NCI-H524 (cell line): ENCODE results near the gene POU2AF2.
"Not testable (repeated sequence)": the region's sequence is repeated elsewhere in the genome, so short reads cannot be mapped to it uniquely, and the experiment has no call there.

Experiments used
- DNase-seq, 2 experiments: peaks; one replicate each; lab custom pipeline; 2025; lab: John Stamatoyannopoulos, UW

The POU2AF2 gene

DNA sequence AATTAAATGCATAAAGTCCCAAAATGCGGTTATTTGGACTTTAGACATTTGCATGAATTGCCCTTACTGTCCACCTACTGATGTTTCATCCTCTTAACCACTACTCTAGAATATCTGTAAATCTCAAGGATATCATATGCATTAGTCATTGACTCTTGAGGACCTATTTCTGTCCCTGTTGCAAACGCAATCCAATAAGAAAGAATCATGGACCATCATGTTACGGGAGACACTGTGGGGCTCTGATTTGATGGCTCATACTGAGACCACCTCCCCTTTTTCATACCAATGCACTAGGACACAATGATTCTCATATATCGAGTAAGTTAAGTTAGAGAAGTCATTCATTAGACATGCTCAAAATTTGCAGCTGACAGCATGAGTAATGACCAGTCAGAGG is 14.4 kb downstream of the POU2AF2 start:
- DNase-seq = no peak

DNA sequence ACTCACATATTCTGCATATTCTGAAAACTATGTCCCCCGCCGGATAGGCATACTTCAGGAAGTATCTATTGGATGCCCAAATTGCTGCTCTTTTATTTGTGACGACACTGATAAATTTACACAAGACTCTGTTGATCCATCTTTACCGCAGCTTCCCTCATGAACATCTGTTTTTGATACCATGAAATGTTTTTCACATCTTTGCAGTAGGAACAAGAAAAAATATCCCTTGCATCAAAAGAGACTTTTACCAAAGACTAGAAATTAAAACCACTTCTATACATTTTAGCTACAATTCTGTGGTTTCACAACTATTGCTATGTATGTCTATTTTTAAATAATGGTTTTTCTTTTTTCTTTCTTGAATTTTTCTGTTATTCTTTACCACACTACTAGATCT is 15.3 kb downstream of the POU2AF2 start:
- no peak for DNase-seq

GRCh38 chr11:111264646-111265045 is 19.1 kb downstream of the POU2AF2 start:
- DNase-seq = no peak

DNA sequence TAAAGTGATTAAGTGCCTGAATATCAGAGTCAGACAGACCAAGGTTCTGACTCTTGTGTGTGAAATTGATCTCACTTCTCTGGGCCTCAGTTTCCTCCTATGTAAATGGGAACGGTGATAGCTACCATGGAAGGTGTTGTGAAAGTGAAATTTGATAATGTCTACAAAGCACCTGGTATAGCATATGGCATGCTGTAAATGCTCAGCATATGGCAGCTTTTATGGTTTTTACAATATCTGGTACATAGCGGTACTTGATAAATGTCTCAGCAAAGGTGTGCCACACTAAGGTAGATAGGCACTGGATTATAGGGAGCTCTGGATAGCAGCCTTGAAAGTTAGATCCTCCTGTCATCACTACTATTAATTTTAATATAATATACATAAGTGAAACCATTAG is 19.9 kb downstream of the POU2AF2 start:
- DNase-seq = peak in 1 of 2 experiments; percentile 49

- DNase-seq = not testable (repeated sequence)
Observed at GRCh38 chr11:111268303-111268702, 22.8 kb downstream of the POU2AF2 start.

GRCh38 chr11:111269146-111269868 is 23.8 kb downstream of the POU2AF2 start:
- DNase-seq = no peak

- no peak for DNase-seq
Observed at GRCh38 chr11:111272420-111272819, 26.9 kb downstream of the POU2AF2 start.

DNA sequence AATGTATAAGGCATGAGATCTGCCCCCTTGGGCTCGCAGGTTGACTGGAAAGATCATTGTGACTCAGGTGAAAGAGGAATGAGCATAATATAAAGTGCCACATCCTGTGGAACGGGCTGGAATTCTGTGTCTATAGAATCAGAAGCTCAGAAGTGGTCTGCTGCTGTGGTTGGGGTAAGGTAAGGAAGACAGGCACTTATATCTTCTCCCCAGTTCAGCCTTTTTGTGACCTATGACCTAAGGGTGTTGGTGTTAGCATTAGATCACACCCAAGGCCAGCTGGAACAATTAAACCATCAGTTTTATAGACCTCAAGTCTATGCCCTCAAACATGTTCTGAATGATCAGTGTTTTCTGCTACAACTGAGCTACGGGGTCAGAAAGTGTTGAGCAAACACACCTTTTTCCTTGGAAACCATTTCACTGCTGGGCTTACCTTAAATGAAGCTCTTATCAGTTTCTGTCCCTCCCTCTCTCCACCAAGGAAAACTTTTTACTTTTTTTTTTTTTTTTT is 37.1 kb downstream of the POU2AF2 start:
- DNase-seq = no peak

- DNase-seq = no peak
Observed at GRCh38 chr11:111283945-111284481, 38.5 kb downstream of the POU2AF2 start.

DNA sequence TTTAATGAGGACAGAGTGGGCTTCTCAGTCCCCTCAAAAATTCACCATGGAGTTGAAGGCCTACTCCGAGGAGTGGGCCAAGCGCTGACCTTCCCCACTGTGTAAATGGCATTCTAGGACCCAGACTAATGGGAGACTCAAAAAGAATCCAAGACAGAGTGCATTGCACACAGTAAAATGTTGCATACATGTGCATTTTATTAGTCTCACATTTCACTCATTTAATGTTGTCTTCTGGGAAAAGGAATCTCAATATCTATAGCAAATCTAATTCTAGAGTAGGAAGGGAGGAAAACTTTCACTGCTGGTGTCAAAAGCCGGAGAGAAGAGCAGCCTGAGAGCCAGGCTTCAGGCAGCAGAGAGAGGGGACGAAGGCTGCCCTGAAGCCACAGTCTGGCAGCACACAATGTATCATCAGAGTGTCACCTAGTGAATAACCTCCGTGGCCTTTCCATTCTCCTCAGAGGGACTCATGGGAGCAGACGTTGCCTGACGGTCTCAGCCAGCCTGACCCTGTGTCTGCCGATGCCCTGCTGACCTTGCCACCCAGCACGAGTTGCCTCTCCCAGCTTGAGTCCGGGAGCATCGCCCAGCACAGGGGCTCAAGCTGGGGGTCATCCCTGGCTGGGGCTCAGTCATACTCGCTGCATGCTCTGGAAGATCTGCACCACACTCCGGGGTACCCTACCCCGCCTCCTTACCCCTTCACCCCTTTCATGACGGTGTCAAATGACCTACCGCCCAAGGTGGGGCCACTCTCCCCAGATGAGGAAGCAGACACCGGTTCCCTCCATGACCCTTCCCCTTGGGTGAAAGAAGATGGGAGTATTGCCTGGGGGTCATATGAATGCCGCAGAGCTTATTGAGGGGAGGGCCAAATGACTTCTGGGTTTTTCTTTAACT is 39.9 kb downstream of the POU2AF2 start:
- DNase-seq = no peak

DNA sequence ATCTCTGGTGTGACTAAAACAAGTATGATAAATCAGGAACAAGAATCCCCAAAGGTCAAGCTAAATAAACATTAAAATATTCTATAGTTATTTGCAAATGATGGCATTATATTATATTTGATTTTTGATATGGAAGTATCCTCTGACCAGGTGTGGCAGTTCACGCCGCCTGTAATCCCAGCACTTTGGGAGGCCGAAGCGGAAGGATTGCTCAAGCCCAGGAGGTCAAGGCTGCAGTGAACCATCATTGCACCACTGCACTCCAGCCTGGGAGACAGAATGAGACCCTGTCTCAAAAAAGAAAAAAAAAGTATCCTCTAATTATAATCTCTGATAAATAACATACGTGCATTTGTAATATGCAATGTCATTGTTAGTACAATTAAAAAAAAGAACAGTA is 46.2 kb downstream of the POU2AF2 start:
- DNase-seq = no peak

- DNase-seq = not testable (repeated sequence)
Observed at GRCh38 chr11:111292408-111292807, 46.9 kb downstream of the POU2AF2 start.

DNA sequence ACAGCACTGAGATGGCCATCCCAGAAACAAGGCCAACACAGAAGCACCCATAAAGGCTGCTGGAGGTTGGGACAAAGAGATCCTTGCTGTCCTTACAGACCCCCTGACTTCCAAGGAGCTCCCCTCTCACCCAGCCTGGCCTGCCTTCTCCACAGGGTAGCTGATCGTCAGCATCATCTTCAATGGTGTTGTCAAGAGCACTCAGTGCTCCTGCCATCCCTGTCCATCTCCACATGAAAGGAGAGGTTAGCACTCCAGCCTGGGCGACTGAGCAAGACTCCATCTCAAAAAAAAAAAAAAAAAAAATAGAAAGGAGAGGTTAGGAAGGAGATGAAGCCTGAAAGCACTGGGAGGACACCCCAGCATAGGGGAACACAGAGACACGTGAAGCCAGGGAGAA is 50.7 kb downstream of the POU2AF2 start:
- no peak for DNase-seq

- DNase-seq = no peak
Observed at GRCh38 chr11:111297696-111298095, 52.2 kb downstream of the POU2AF2 start.

DNA sequence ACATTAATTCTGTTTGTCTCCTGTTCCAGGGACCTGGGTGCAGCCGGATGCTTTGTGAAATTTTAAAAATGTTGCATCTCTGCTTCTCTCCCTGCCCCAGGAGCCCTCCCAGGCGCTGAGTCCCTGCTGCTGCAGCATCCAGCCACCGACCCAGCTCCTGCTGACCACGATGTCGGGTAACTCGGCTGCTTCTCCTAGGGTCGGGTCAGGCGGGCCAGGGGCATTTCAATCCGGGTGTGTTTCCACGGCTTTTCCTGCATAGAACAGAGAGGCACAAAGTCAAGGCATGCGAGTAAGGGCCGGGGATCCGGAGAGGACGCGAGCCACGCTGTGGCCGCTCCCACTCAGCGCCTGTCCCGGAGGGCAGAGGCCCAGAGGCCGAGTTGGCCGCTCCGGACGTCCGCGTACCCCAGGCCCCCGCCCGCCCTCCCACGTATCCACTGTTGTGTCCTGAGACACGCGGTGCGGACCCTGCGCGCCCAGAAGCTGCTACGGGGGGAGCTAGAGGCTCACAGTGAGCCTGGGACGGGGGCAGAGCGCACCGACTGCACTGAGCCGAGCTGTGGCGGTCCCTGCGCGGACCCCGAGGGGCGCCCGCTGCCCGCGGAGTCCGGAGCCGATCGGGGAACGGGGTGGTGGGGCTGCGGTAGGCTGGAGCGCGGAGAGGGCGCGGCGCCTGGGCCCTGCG is 53.0 kb downstream of the POU2AF2 start, which contains the start of gene POU2AF3:
Gene POU2AF3 (plus strand): TSS at position 134 of the 688 bp plus-strand sequence. CDS start 36 bp downstream, at position 170.
- peak in 1 of 2 experiments; percentile 26 for DNase-seq

DNA sequence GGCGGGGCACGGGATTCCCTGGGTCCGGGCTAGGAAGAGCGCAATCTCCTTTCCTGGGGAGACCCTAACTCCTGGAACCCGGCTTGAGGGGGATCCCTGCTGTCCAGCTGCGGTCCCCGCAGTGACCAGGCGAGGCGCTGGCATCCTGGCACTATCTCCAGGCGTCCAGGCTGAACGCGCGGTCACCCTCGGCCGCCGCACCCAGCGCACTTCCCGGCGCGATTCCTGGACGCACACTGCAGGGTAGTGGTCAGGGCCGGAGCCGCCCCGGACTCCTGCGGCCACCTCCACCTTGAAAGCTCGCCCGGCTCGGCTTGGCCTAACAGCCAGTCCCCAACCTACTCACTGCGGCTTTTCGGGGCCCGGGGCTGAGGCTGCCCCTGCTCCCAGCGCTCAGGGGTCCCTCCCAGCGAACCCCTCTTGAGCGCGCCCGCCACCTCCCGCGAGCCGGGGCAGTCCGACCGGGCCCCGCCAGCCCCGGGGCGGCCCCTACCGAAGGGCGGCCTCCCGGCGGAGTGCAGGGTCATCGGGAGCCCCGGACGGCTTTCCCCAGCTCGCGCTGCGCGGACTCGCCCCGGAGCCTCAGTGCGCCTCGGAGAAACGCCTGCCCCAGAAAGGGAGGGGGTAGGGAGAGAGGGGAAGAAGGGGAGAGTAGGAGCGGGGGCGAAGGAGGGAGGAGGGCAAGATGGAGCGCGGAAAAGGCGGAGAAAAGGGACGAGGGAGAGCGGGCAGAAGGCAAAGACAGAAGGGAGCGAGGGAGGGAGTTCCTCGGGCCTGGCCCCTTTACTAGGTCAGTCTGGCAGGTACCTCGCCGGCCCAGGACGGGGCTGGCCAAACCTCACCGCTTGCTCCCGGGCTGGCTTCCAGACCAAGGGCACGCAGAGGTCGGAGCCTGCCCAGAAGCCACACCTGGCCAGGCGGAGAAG is 53.8 kb downstream of the POU2AF2 start:
- DNase-seq = peak in 1 of 2 experiments; percentile 28

GRCh38 chr11:111300569-111300968 is 55.0 kb downstream of the POU2AF2 start:
- DNase-seq = no peak

GRCh38 chr11:111301004-111301841 is 55.7 kb downstream of the POU2AF2 start:
- DNase-seq = peak; percentile 82 to 93

DNA sequence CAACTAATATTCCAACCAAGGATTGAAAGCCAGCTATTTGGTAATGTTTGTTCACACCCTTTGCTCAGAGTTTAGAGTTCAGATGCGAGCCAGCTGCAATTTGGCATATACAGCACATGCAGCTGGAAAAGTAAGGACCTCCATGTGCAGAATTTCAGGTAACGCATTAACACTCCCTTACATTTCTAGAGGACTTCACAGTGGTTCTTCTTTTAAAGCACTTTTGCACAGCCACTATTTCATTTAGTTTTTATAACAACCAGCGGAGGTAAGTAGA is 56.3 kb downstream of the POU2AF2 start:
- DNase-seq = no peak

- DNase-seq = peak; percentile 18 to 72
Observed at GRCh38 chr11:111302298-111302697, 56.8 kb downstream of the POU2AF2 start.
